COLO829 (cell line): ENCODE measurements around the gene HCFC2.
A peak's percentile ranks its signal among the peaks of the same experiment; 100 is the strongest.
"Not testable (repeated sequence)": the region's sequence is repeated elsewhere in the genome, so short reads cannot be mapped to it uniquely, and the experiment has no call there.

Experiments used
- DNase-seq: peaks from one replicate; pipeline ENCODE4 v3.0.0; 2012; ENCODE audit warnings: low spot score

HCFC2 gene

GRCh38 chr12:104064031-104064841 lies at the start of gene HCFC2:
TSS of gene HCFC2 (plus strand) at chr12:104064531. CDS start at chr12:104064561, 30 bp downstream.
- DNase-seq: peak; percentile 95

DNA sequence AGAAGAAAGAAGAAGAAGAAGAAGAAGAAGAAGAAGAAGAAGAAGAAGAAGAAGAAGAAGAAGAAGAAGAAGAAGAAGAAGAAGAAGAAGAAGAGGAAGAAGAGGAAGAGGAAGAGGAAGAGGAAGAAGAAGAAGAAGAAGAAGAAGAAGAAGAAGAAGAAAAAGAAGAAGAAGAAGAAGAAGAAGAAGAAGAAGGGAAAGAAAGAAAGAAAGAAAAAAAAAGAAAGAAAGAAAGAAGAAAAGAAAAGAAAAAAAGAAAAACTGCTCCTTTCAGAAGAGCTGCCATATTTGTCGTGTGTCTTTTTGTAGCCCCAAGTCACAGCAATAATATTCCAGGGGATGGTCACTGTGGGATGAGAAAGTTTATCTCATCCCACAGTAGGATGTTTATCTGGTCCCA lies 42.5 kb upstream of the HCFC2 start:
- not testable (repeated sequence) for DNase-seq

DNA sequence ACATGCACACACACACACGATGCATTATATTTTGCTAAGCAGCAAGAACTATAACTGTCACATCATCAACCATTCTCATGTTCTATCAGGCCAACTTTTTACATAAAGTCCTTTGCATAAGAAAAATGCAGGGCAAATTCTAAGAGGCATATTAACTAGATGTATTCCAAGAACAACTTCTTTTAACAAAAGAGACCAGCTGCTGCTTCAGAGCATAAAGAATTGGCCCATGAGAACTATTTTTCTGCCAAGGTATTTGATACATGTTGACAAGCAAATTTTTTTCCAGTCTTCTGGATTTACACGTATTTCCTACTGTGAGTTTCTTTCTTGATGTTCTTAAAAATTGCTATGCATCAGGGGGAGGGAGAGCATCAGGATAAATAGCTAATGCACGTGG lies 41.5 kb upstream of the HCFC2 start:
- no peak for DNase-seq

GRCh38 chr12:104023710-104024109 lies 40.6 kb upstream of the HCFC2 start:
- DNase-seq: no peak

DNA sequence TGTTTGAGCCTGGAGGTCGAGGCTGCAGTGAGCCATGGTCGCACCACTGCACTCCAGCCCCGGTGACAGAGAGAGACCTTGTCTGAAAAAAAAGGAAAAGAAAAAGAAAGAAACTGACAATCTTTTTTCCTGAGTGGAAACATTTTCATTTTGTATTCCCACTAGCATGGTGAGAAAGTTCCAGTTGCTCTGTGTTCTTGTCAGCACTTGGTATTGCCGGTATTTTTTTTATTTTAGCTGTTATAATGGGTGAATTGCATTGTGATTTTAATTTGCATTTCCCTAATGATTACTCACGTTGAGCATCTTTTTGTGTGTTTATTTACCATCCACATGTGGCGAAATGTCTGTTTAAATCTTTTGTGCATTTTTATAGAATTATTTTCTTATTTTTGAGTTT lies 40.0 kb upstream of the HCFC2 start:
- DNase-seq: no peak

GRCh38 chr12:104025771-104026170 lies 38.6 kb upstream of the HCFC2 start:
- DNase-seq: no peak

DNA sequence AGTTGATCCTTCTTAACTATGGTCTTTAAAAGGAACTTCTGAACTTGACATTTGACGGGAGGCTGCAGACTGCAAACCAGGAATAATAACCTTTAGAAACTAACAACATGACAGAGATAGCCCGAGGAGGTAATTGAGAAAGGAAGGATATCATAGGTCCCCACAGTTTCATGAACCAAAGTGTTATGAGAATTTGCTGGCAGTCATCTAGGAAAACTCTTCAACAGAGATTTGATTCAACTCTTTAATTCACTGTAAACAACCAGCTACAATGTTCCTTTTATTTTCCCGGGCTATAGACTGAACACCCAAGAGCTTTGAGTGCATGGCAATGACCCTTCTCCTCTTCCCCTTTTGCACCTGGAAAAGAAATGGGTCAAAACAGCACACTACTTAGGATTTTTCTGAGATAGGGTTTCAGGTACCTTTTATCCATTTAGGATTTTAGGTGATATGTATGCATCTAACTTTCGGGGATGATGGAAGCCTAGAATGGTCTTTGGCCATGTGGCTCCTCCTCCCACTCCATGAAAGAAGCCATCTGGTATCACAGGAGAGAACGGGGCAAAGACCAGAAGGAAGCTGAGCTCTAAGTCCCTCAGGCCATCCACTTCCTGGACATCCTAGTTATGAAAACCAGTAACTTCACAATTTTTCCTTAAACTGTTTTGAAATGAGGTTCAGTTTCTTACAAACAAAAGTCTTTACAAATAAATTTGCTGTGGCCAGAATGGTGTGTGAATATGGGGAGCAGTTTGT lies 37.3 kb upstream of the HCFC2 start:
- peak; percentile 70 for DNase-seq

DNA sequence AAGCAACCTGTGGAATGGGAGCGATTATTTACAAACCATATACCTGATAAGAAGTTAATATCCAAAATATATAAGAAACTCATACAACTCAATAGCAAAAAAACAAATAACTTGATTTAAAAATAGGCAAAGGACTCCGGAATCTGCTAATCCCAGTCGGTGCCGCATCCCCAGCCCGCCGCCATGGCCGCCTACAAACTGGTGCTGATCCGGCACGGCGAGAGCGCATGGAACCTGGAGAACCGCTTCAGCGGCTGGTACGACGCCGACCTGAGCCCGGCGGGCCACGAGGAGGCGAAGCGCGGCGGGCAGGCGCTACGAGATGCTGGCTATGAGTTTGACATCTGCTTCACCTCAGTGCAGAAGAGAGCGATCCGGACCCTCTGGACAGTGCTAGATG lies 33.7 kb upstream of the HCFC2 start:
- DNase-seq: not testable (repeated sequence)

DNA sequence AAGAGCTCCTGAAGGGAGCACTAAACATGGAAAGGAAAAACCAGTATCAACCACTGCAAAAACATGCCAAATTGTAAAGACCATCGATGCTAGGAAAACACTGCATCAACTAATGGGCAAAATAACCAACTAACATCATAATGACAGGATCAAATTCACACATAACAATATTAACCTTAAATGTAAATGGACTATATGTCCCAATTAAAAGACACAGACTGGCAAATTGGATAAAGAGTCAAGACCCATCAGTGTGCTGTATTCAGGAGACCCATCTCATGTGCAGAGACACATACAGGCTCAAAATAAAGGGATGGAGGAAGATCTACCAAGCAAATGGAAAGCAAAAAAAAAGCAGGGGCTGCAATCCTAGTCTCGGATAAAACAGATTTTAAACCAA lies 28.2 kb upstream of the HCFC2 start:
- not testable (repeated sequence) for DNase-seq

DNA sequence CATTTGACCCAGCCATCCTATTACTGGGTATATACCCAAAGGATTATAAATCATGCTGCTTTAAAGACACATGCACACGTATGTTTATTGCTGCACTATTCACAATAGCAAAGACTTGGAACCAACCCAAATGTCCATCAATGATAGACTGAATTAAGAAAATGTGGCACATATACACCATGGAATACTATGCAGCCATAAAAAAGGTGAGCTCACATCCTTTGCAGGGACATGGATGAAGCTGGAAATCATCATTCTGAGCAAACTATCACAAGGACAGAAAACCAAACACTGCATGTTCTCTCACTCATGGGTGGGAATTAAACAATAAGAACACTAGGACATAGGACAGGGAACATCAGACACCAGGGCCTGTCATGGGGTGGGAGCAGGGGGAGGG lies 24.6 kb upstream of the HCFC2 start:
- DNase-seq: not testable (repeated sequence)

- no peak for DNase-seq
Observed at GRCh38 chr12:104042580-104042979, 21.8 kb upstream of the HCFC2 start.

- no peak for DNase-seq
Observed at GRCh38 chr12:104044158-104044557, 20.2 kb upstream of the HCFC2 start.

DNA sequence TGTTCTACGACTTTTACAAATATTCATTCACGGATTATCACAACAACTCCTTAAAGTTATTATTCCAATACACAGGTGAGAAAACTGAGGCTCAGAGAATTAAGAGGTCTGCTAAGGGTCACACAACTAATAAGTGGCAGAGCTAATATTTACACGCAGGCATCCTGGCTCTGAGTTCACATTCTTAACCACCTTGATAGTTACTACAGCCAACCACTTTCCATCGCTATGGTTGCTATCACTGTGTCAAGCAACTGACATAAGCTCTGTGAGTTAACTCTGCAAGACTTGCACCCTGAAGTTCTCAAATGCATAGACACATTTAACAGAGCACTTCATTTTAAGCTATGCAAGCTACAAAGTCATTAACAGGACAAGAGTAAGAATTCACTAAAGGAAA lies 18.0 kb upstream of the HCFC2 start:
- DNase-seq: no peak

DNA sequence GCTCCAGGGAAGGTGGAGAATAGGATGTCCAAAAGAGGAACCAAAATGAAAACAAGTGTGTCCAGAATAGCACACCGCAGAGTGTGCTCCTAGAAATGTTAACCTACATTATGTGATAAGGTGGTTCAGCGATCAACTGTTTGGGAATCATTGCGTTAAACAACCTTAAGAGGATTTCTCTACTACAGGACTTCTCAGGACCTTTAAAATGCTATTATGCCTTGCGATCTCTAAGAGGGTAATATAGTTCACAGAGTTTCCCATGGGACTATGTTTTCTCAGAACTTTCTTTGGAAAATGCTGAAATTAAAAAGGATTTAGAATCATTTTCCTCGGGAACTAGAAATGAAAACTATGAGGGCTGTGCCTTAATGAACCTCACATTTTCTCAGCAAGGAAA lies 16.2 kb upstream of the HCFC2 start:
- no peak for DNase-seq

- DNase-seq: no peak
Observed at GRCh38 chr12:104048811-104049210, 15.5 kb upstream of the HCFC2 start.

GRCh38 chr12:104049278-104049902 lies 14.9 kb upstream of the HCFC2 start:
- no peak for DNase-seq

- no peak for DNase-seq
Observed at GRCh38 chr12:104049903-104050356, 14.4 kb upstream of the HCFC2 start, which contains the start of gene GLT8D2. TSS of gene GLT8D2 (minus strand) at chr12:104050187. CDS start at chr12:104019648, 30,539 bp downstream.

DNA sequence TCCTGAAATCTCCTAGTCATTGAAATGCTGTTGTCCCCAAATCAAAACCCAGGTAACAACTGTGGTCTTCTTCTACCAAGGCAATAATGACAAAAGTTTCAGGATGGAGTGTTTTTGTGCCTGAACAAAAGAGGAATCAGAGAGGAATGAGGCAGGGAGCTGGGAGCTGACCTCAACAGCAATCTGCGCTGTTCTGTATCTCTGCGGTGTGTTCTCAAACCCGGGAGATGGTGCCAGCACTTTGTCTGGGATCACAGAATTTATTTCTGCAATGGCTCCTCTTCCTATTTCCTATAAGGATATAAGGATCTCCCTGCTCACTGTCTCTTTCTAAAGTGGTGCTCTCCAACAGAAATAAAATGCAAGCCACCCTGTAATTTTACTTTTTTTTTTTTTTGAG lies 13.9 kb upstream of the HCFC2 start:
- no peak for DNase-seq

GRCh38 chr12:104054681-104055346 lies 9.5 kb upstream of the HCFC2 start:
- DNase-seq: no peak

DNA sequence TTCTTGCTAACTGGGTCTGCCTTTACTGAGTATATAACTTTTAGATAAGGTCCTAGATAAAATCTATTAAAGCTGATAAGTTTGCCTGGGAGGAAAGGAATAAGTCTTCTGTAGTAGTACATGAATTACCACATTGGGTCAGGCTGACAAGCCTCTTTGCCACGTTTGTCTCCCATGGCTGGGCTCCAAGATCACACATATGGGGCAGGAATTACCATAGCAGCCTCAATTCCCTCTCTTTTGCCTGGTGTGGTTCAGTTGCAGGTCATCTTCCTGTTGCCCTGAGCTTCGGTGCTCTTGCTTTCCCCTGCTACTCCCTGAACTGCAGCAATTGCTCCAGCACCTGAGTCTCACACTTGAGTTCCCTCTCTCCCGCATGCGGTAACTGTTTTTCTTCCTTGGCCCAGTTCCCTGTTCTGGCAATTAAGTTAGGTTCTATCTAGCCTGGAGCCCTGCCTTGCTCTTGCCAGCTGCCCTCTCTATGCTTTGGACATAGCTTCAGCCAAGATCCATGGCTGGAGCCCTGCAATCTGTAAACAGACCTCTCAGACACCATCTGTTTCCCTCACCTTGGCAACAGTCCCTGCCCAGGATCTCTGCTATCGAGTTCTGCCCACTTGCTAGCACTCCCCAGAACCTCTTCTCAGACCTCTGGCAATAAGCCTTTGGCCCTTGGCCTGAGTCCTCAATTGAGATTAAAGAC lies 8.5 kb upstream of the HCFC2 start:
- DNase-seq: no peak

GRCh38 chr12:104056419-104056972 lies 7.8 kb upstream of the HCFC2 start:
- no peak for DNase-seq
